Neural progenitor cell (in vitro differentiated cells): ENCODE data around the gene THRAP3.

Source experiments
- EZH2 ChIP-seq: fragments of 200-600 bp; sonication (generic); IDR thresholded peaks from 2 replicates; pipeline ENCODE4 v1.6.1; 2017; ENCODE audit warnings: antibody characterized with exemption, mild to moderate bottlenecking, moderate library complexity
- EZH2phosphoT487 ChIP-seq: fragments of 200-600 bp; sonication (generic); IDR thresholded peaks from 2 replicates; pipeline ENCODE4 v1.6.1; 2017; ENCODE audit warnings: antibody characterized with exemption
- TF ChIP-seq, protein P1 (sequence below): fragments of 200-600 bp; sonication (generic); IDR thresholded peaks from 2 replicates; pipeline ENCODE4 v1.5.1; 2017; ENCODE audit warnings: antibody characterized with exemption, mild to moderate bottlenecking

DNA sequence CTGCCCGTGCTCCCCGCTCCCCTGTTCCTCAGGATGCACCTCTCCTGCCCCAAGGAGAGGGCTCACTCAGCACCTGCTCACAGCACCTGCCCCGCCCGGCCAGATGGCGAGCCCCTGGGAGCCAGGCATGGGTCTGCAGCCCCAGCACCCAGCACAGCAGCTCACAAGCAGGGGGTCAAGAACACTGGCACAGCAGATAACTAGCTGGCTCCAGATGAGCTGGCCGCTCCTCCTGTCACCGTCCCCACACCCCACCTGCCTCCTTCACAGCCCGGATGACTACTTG, 120.1 kb downstream of the THRAP3 start:
- TF ChIP-seq, protein P1, sequence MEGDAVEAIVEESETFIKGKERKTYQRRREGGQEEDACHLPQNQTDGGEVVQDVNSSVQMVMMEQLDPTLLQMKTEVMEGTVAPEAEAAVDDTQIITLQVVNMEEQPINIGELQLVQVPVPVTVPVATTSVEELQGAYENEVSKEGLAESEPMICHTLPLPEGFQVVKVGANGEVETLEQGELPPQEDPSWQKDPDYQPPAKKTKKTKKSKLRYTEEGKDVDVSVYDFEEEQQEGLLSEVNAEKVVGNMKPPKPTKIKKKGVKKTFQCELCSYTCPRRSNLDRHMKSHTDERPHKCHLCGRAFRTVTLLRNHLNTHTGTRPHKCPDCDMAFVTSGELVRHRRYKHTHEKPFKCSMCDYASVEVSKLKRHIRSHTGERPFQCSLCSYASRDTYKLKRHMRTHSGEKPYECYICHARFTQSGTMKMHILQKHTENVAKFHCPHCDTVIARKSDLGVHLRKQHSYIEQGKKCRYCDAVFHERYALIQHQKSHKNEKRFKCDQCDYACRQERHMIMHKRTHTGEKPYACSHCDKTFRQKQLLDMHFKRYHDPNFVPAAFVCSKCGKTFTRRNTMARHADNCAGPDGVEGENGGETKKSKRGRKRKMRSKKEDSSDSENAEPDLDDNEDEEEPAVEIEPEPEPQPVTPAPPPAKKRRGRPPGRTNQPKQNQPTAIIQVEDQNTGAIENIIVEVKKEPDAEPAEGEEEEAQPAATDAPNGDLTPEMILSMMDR, result no peak
- TF ChIP-seq EZH2 (no peak), EZH2phosphoT487 (no peak)
